ENCODE measurements around the gene TEKTIP1.

Gene TEKTIP1

DNA sequence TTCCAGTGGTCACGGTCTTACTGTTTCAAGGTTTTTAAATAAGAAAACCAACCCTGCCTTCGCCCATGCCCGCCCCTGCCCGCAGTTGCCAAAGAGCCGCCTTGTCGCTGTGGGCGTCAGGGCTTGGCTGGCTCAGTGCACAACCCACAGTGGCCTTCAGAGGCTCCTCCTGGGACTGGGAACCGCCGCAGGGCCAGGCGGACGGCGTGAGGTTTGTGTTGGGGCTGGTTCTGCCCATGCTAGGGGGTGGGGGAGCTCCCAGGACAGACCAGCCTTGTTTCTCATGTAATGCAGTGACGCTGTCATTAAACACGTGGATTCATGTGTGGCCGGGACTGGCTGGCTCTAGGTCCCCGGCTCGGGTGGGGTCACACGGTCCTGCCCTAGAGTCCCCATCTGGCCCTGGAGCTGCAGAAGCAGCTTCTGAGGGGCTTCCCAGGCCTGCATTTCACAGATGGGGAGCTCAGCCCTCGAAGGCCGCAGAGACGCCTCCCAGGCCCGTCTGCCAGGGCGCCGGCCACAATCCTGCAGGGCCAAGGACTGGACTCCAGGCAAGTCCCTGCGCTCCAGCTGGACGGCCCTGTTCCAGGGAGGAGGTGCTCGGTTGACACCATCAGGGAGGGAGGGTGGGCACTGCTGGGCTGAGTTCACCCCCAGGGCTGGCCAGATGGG lies 2.4 kb upstream of the TEKTIP1 start:
- TF ChIP-seq, protein P1, sequence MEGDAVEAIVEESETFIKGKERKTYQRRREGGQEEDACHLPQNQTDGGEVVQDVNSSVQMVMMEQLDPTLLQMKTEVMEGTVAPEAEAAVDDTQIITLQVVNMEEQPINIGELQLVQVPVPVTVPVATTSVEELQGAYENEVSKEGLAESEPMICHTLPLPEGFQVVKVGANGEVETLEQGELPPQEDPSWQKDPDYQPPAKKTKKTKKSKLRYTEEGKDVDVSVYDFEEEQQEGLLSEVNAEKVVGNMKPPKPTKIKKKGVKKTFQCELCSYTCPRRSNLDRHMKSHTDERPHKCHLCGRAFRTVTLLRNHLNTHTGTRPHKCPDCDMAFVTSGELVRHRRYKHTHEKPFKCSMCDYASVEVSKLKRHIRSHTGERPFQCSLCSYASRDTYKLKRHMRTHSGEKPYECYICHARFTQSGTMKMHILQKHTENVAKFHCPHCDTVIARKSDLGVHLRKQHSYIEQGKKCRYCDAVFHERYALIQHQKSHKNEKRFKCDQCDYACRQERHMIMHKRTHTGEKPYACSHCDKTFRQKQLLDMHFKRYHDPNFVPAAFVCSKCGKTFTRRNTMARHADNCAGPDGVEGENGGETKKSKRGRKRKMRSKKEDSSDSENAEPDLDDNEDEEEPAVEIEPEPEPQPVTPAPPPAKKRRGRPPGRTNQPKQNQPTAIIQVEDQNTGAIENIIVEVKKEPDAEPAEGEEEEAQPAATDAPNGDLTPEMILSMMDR (IDR thresholded peaks at IDR 0.05; ENCODE audit: insufficient read depth, missing control alignments) = no peak
- FAIRE-seq (no peak), DNase-seq (ENCODE audit: insufficient read length, low spot score) (no peak)

DNA sequence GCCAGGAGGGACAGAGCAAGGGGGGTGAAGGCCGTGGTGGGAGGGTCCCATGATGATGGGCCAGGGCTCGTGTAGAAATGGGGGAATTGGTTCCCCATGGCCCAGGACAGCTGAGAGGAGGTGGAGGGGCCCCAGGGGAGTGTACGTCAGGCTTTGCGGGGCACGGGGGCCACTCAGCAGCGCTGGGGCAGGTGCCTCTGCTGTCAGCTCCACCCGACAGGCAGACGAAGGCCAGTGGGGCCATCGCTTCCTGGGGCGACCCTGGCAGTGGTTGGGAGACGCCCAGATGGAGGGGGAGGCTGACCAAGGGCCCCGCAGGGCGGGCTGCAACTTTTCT lies 1.9 kb upstream of the TEKTIP1 start:
- no peak for DNase-seq (ENCODE audit: insufficient read length, low spot score)
- TF ChIP-seq, protein P1 (IDR thresholded peaks at IDR 0.05; ENCODE audit: insufficient read depth, missing control alignments) = no peak
- FAIRE-seq = no peak

- DNase-seq (ENCODE audit: insufficient read length, low spot score) (no peak), FAIRE-seq (no peak)
- TF ChIP-seq, protein P1 (IDR thresholded peaks at IDR 0.05; ENCODE audit: insufficient read depth, missing control alignments) = no peak
These were observed 1.3 kb upstream of the TEKTIP1 start for GRCh38 chr19:3537438-3538240.

- no peak for FAIRE-seq
- TF ChIP-seq, protein P1 (IDR thresholded peaks at IDR 0.05; ENCODE audit: insufficient read depth, missing control alignments) = no peak
These were observed 580 bp upstream of the TEKTIP1 start for GRCh38 chr19:3538258-3538929.

DNA sequence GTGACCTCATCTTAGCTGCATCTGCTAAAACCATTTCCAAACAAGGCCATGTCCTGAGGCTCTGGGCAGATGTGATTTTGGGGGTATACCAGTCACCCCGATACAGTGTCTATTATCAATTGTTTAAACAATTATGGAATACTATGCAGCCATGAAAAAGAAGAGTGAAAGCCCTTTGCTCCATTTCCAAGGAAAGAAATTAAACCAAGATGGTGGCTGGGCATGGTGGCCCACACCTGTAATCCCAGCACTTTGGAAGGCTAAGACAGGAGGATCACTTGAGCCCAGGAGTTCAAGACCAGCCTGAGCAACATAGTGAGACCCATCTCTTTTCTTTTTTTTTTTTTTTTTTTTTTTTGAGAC lies 763 bp downstream of the TEKTIP1 start:
- DNase-seq (ENCODE audit: insufficient read length, low spot score) (no peak), FAIRE-seq (no peak)
- TF ChIP-seq, protein P1 (IDR thresholded peaks at IDR 0.05; ENCODE audit: insufficient read depth, missing control alignments) = no peak

More at GRCh38 chr19:3538258-3538929, 580 bp upstream of the TEKTIP1 start:
- no peak for DNase-seq (ENCODE audit: insufficient read length, low spot score)

GRCh38 chr19:3543150-3544057 lies 4.4 kb downstream of the TEKTIP1 start:
- TF ChIP-seq, protein P1 (IDR thresholded peaks at IDR 0.05; ENCODE audit: insufficient read depth, missing control alignments) = no peak
- FAIRE-seq (no peak), DNase-seq (ENCODE audit: insufficient read length, low spot score) (no peak)
